Measurements from ENCODE around the gene PRKCH.
"Not testable (repeated sequence)": the region's sequence is repeated elsewhere in the genome, so short reads cannot be mapped to it uniquely, and the experiment has no call there.

The PRKCH gene

DNA sequence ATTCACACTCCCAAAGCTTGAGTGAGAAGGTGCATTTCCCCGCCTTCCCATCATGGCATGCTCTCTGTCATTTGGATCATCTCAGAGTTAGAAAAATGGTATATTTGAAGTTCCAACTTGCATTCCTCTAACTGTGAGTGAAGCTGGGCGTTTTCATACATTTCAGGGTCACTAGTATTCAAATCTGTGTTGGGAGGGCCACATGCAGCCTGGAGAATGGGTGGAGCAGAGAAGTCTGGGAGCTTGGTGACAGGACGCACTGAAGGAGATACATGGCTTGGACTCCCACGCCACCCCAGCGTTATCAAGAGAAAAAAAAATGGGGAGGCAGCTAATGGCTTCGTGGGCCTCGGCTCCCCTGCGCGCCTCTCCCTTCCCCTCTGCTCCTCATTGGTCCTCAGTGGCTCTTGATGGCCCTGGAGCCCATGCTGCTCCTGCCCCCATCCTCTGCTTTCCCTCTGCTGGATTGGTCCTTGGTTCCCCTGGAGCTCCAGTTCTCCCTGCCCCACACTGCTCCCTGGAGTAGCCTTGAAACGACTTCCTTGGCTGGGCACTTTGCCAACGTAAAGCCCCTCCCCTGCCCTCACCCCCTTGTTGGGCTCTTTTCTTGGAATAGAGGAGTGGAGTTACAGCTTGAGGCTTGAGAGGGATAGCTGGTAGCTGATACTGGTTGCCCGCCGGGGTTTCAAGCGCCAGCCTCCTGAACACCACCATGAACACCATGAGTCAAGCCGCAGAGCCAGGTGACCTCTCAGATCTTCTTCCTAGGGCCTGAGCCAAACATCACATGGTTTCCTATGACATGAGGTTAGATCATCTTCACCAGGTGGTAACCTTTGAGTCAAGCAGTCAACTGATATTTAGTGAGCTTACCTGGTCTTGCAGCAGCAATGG lies 139.6 kb downstream of the PRKCH start:
- no peak for DNase-seq

DNA sequence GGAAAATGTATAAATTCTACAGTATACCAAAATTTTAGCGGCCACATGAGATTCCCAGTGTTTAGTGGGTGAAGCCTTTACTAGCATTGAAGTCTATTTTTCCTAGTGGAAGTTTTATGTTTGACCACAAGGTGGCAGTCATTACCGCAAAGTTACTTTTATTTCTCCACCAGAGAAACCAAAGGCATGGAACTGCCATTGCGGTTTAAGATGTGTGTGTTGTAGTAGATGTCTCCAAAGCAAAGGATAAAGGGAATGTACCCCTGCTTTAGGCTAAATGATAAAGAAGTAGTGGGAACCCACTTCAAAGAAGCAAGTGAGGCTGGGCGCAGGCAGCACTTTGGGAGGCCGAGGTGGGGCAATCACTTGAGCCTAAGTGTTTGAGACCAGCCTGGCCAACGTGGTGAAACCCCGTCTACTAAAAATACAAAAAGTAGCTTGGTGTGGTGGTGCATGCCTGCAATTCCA lies 140.5 kb downstream of the PRKCH start:
- DNase-seq, result peak; percentile 79

DNA sequence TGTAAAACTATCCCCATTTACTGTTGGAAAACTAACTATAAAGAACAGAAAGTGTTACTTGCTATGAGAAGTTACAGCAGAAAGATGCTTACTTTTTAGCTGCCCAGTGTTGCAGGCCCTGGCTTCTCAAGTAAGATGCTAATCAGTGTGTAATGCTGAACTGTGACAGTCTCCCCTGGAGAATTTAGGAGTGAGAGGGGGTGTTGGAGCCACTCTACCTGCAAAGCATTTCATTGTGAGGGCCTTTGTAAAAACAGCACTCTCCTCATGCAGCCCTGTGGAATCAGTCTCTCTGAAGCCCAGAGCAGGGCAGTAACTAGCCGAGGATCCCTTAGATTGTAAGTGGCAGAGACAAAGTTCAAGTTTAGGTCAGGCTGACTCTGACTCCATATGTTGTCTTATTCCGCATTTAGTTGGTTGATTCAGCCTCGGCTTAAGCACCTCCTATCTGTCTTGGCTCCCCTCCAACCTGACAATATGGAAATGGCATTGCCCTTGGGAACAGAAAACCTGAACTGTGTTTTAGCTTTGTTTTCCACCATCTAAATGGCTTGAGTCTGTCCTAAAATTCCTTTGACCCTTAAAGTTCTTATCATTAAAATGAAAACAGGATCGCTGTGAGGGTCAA lies 141.3 kb downstream of the PRKCH start:
- peak; percentile 90 for DNase-seq

DNA sequence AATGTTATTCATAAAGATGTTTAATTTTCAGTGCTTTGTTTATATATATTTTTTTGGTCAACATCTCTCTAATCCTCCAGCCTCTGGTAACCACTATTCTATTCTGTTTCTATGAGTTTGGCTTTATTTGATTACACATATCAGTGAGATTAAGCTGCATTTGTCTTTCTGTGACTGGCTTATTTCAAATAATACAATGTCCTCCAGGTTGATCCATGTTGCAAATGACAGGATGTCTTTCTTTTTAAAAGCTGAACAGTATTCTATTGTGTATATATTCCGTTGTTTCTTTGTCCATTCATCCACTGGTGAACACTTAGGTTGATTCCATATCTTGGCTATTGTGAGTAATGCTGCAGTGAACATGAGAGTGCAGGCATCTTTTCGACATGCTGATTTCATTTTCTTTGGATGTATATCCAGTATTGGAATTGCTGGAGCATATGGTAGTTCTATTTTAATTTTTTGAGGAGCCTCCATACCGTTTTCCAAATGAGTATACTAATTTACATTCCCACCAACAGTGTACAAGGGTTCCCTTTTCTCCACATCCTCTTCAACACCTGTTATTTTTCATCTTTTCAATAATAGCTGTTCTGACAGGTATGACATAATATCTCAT lies 142.4 kb downstream of the PRKCH start:
- DNase-seq, result no peak

DNA sequence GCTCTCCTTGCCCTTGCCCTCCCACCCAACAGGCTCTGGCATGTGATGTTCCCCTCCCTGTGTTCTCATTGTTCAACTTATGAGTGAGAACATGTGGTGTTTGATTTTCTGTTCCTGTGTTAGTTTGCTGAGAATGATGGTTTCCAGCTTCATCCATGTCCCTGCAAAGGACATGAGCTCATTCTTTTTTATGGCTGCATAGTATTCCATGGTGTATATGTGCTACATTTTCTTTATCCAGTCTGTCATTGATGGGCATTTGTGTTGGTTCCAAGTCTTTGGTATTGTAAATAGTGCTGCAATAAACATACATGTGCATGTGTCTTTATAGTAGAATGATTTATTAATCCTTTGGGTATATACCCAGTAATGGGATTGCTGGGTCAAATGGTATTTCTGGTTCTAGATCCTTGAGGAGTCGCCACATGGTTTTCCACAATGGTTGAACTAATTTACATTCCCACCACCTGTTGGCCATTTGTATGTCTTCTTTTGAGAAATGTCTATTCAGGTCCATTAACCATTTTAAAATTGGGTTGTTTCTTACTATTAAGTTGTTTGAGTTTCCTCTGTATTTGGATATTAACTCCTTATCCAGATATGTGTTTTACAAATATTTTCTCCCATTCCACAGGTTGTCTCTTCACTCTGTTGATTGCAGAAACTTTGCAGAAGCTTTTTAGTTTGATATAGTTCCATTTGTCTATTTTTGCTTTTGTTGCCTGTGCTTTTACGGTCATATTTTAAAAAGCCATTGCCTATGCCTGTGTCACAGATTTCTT lies 143.4 kb downstream of the PRKCH start:
- DNase-seq, result not testable (repeated sequence)

DNA sequence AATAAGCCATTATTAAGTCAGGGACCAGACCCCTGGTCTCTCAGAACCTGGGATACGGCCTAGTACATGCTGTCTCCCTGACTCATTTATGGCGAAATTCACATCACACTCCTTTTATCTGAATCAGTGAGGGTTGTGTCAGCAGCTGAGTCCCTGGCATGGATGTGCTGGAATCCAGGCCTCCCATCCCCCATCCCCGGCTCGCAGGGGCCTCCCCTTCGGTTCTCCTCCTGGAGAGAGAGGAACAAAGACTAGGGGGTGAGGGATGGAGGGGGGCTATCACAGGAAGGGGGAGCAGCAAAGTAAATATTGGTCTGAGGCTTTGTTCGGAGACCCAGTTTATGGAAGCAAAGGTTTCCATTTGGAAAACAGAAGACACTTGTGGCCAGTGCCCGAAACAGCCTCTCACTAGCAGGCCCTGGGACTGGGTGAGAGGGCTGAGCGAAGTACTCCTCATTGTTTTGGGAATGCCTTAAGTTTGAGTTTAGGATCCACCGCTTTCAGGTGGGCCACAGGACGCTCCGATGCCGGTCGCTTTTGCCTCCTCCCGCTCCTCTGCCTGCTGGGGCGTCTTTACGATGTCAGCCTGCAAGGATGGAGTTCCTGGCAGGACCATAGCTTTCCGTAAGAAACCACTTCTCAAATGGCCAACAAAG lies 145.0 kb downstream of the PRKCH start:
- DNase-seq, result peak; percentile 96

DNA sequence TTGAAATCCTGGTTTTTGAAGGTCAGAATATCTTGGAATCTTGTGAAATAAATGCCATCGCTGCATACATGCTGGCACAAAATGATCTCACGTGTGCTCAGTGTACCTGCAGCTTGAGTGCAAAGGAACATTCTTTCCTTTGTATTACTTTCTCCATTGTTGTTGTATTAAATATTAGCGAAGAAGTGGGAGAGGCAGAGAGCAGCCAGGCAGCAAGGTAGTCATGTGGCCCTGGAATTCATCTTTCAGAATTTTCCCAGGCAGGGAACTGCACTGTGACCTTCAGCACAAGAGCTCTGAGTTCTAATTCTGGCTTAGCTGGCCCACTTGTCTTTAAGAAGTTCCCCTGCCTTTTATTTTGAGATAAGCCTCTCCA lies 145.5 kb downstream of the PRKCH start:
- DNase-seq, result no peak

DNA sequence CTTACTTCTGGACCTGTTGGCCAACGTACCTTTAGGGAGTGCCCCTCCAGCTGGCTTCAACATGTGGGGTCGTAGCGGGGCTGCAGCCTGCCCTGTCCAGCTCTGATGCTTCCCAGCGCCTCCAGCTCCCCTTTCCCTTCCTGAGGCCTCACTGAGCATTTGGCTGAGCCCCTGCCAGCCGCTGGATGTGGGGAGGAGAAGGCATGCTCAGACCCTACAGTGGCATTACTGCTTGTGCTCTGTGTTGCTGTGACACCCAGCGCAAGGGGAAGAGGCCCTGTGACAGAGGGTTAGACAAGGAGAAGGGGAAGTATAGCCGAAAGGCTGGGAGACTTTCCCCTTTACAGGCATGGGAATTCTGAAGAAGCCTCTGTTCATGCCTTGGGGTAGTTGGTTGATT lies 145.9 kb downstream of the PRKCH start:
- no peak for DNase-seq

DNA sequence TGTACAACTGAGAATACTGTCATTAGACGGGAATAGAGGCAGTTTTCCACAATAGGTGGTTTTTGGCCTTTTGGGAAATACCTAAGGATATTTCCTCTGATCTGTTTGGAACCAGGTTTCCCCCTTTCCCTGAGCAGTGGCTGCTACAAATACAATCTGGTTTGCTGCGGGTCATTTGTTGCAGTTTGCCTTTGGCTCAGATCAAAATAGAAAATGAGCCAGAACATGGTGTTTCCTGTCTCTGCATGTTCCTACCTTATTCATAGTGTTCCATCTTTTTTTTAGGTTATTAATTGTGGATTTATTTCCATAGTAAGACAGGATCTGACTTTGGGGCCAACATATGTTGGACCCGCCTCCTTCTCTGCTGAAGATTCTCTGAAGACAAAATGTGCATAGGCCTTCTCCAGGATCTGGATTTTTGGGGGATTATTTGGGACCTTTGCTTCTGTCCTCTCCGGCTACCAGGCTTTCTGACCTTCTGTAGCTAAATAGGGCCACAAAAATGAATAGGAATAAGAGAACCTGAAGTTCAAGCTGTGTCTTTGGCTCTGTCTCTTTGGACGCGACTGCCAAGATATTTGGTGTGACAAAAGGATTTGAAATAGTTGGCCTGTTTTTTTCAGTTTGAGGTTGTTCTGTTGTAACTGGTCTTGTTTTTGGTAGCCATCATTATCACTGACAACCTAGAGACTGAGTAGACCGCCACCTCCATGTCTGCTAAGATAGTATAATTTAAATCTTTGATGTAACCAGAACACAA lies 146.9 kb downstream of the PRKCH start:
- no peak for DNase-seq

DNA sequence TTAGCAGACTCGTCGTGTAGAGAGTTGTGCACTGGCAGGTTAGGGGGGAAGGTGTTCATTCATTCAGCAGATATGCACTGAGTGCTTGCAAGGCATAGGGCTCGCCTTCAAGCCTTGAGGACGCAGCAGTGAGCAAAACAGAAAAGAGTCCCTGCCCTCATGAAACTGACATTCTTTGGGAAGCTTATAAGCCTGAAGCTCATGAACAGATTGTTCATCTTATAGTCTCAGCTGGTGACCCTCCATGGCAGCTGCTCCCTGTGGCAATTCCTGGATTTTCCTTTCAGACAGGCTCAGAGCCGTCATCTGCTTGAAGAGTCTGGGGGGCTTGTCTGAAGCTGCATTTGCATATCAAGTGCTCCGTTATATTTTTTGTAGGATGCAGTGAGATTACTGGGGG lies 148.4 kb downstream of the PRKCH start:
- DNase-seq, result no peak

DNA sequence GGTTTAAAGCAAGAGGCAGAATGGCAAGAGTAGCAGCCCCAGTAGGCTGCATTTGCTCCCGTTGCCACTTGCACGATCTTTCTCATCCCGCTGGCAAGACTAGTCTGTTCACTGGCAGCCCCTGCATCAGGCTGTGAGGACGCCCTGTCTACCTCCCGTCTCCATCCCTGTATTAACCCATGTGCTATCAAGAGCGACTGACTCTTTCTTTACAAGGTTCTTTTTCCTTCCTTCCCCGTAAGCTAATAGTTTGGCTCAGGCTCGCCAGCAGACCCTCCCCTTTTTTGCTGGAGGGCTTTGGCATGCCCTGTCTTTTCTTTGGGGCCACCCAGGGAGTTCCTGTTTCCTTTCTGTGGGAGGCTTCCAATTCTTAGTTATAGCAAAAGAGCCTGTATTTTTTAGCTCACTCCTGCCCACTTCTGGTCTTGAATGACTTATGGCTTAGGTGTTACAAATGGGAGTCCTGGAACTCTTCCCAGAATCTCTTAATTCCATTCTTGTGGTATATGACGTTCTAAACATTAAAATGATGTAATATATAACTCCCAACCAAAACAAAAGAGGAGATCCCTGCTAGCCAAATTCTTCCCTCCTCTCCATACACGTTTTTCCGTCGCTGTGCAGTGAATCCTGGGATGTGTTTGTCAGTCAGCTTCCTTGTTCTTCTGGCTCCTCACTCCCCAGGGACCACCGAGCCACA lies 149.0 kb downstream of the PRKCH start:
- DNase-seq, result peak; percentile 99

DNA sequence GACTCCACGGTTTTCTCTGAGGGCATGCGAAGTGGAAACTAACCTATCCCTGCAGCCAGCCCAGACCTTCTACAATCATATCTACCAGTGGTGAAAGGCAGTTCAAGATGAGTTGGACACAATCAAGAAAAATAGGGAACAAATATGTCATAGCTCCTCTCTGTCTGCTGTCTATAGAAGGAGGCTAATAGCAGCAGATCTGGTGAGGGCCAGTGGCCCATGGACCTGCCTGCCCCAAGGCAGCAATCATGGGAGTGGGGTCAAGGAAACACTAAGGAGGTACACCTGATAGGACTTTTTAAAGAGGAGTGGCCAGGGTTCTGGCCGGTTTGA lies 149.5 kb downstream of the PRKCH start:
- DNase-seq, result no peak

DNA sequence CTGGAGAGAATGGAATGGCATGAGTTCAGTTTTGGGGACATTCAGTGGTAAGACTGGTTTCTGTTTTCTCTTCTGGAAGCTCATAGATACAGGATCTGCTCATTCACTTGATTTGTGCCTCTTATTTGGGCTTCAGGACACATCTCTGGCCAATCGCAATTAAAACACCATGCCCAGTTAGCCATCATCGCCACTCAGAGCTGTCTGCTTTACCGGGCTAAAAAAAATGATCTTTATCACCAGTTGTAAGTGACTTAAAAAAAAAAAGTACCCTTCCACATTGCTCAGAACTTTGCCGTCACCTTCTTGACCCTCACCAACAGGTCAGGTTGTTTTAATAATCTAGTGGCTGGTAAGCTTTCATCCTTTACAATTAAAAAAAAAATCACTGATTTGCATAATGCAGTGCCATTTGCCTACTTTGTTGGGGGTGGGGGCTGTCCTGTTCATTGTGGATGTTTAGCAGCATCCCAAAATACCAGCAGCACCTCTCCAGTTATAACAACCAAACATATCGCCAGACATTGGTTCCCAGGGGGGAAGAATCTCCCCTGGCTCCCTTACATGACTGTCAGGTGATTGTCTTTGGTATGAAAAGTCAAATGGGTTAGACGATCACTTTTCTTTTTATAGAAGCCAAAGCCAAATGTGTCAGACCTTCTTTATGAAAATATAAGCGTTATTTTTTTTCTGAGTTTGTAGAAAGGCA lies 150.1 kb downstream of the PRKCH start:
- DNase-seq, result no peak

DNA sequence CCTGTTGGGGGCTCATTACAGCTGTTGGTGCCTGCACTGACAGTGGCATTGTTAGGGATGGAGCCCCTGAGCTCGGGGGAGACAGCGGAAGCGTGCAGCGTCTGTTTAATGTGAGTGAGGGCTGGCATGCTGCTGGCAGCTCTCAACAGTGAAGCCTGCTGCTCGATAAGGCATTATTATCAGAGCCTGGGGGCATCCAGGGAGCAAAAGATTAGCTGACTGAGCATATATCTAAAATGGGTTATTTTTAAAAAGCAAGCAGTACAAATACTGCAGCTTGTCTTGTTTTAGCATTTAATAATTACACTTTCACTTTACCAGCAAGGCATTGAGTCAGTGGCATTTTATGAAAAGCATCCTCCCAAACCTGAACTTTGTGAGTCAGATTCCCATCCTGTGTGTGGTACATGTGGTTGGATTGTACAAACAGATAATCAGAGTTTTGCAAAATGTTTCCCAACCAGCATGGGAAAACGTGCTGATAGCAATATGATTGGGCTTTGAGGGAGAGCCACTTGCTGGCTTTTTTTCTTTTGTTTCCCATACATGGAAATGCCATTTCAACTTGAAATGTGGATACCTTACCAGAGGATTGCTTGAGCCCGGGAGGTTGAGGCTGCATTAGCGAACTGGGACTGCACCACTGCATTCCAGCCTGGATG lies 150.8 kb downstream of the PRKCH start:
- peak; percentile 97 for DNase-seq

DNA sequence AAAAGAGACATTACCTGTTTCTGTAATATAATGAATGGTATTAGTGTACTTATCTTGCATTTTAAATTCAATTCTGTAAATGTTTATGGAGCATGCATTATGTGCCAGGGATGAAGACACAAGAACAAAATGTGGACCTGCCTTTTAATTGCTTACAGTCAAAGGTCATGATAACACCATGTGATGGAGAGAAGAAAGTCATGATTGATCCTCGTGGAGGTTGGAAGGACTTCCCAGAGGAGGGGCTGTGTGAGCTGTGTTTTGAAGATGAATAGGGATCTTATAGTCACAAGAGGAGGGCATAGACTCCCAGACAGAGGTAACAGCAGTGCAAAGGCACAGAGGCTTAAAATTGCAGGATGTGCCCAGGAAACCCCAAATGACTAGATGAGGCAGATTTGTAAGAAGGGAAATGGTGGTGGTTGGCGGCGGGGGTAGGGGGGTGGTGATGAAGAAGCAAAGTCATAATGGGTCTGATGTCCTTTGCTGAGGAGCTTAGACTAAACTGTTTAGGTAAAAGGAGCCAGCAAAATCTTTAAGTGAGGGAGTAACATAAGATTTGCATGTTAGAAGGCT lies 151.5 kb downstream of the PRKCH start:
- DNase-seq, result no peak

DNA sequence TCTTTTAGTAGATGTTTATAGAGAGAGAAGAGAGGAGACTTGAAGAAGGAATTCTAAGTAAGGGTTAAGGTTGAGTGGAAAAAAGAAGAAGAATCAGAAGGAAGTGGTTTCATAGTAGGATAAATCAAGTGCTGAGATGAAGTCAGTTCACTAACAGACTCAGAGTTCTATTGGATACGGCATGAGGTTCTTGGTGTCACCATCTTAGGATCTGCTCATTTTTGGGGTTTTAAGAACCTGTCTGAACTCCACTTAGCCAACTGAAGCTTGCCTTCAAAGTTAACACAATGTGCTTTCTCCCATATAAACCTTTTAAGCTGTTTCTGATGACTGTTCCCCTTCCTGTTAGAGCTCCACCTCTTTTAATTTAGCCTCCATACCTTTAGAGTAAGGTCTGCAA lies 152.6 kb downstream of the PRKCH start:
- no peak for DNase-seq

DNA sequence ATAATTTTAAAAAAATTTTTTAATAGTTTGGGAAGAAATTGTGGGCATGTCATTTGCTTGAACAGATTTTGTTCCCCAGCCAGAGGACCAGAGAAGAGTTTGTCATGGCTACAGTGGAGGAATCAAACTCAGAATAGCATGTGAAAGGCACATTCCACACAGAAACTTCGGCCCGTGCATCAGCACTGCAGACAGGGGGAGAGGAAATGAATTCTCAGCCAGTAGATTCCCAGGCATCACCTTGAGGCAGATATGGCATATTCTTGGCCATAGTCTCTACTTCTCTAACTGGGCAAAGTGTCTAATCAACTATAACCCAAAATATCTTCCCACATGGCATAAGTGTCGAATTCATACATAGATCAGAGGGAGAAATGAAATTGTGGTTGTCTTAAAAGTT lies 153.3 kb downstream of the PRKCH start:
- DNase-seq, result no peak

DNA sequence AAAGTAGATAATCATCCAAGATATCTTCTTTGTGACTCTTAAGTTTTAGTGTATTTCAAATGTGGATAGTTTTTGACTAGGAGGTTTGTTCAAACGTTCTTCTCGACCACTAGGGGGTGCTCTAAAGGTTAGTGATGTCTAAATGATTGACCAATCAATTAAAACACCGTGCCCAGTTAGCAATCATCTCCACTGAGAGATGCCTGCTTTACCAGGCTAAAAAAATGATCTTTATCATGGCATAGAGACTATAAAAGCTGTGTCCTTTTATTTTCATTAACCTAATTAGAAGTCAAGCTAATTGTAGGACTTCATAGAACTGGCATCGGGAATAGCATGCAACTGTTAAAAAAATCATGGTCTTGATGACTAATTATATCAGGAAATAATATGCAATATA lies 153.9 kb downstream of the PRKCH start:
- DNase-seq, result peak; percentile 74

DNA sequence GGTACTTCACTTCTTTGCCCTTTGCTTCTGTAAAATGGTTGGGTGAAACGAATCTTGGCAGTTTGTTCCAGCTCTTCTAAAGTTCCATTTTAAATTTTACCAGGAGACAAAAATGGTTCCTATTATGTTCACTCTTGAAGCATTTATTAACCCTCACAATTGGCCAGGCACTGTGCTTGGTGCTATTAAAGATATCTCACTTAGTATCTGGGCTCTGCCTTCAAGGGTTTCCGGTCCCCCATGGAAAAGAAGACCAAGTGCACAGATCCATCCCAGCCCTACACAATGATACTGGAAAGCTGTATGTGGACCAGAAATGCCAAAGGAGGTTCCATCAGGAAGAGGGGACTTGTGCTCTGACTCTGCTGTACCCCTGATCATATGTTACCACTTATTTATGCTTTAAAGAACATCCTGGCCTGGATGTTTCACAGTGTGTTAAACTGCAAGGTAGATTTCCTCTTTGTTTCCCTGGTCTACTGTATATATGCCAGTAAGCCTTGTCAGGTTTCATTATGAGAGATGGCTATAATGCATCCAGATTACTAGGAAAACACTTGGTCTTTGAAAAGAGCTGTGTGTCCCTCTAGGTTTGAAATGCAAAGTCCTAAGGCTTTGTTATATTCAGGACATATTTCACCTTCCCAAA lies 154.8 kb downstream of the PRKCH start:
- no peak for DNase-seq
